ENCODE measurements around the gene NOX5. TPM values are rescaled to one million over a fixed set of nuclear protein-coding genes. Genes with fewer than 3 reads are reported as not detected.

NOX5 gene
- total and polyA plus RNA-seq, 4 donors: under 0.01 to 0.08 (median 0.01) TPM

DNA sequence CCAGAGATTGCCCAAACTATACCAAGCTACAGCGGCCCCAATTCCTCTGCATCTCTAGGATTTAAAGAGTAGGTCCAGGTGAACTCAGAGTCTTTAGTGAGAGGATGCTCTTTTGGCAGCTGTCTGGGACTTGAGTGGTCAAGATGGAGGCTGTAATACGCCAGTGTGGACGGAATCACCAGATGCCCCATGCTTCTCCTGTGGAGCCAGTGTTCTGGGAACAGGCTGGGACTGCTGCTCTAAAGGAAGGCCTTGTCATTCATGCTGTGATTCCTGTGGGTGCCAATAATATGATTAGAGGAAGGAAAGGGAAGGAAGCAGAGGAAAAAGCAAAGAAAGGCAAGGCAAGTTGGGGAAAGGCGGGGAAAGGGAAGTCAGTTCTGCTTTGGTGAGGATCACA lies 17.4 kb upstream of the NOX5 start:
- Histone ChIP-seq H3K4me1 (ENCODE audit: control insufficient read depth in 4 of 4, insufficient read depth in 4 of 4, low read length in 3 of 4) (no peaks in the 10 kb centered on the region), H3K9ac (ENCODE audit: low read depth in 1 of 2, low read length in 2 of 2) (no peak overlapping the region), H3K4me3 (ENCODE audit: low read depth in 1 of 3, low read length in 3 of 3) (no peak overlapping the region), H3K36me3 (ENCODE audit: control insufficient read depth in 4 of 4, insufficient read depth in 3 of 4, low read depth in 1 of 4, low read length in 3 of 4) (no peaks in the 10 kb centered on the region), H3K27me3 (ENCODE audit: control insufficient read depth in 4 of 4, insufficient read depth in 4 of 4, low read length in 3 of 4) (no peaks in the 10 kb centered on the region), H3K27ac (ENCODE audit: low read depth in 1 of 2, low read length in 2 of 2) (no peak overlapping the region), H3K9me3 (ENCODE audit: control insufficient read depth in 4 of 4, low read length in 3 of 4) (no peaks in the 10 kb centered on the region)
- 93% methylated on average over 4 of the region's 4 CpGs for WGBS
- no peak for DNase-seq (ENCODE audit: low spot score)
- TF ChIP-seq EGR1 (IDR thresholded peaks at IDR 0.05; ENCODE audit: low read depth in 2 of 2): no peak
- no peak for TF ChIP-seq HNF4G (IDR thresholded peaks at IDR 0.05)
- no peak for TF ChIP-seq TAF1 (conservative IDR thresholded peaks at IDR 0.05)
- TF ChIP-seq, protein P1, sequence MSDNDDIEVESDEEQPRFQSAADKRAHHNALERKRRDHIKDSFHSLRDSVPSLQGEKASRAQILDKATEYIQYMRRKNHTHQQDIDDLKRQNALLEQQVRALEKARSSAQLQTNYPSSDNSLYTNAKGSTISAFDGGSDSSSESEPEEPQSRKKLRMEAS (IDR thresholded peaks at IDR 0.05): no peak
- no peak for TF ChIP-seq FOXA1 (IDR thresholded peaks at IDR 0.05)
- no peak for TF ChIP-seq RAD21 (IDR thresholded peaks at IDR 0.05)
- TF ChIP-seq SP1 (IDR thresholded peaks at IDR 0.05): no peak
- no peak for TF ChIP-seq FOXA2 (IDR thresholded peaks at IDR 0.05)
- no peak for TF ChIP-seq JUND (IDR thresholded peaks at IDR 0.05)
- TF ChIP-seq, protein P2, sequence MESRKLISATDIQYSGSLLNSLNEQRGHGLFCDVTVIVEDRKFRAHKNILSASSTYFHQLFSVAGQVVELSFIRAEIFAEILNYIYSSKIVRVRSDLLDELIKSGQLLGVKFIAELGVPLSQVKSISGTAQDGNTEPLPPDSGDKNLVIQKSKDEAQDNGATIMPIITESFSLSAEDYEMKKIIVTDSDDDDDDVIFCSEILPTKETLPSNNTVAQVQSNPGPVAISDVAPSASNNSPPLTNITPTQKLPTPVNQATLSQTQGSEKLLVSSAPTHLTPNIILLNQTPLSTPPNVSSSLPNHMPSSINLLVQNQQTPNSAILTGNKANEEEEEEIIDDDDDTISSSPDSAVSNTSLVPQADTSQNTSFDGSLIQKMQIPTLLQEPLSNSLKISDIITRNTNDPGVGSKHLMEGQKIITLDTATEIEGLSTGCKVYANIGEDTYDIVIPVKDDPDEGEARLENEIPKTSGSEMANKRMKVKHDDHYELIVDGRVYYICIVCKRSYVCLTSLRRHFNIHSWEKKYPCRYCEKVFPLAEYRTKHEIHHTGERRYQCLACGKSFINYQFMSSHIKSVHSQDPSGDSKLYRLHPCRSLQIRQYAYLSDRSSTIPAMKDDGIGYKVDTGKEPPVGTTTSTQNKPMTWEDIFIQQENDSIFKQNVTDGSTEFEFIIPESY (IDR thresholded peaks at IDR 0.05): no peak
- no peak for TF ChIP-seq CTCF (IDR thresholded peaks at IDR 0.05; ENCODE audit: low read depth, low read length, missing input control)
- TF ChIP-seq REST (IDR thresholded peaks at IDR 0.05): no peak
- no peak for TF ChIP-seq HNF4A (conservative IDR thresholded peaks at IDR 0.05)
- TF ChIP-seq ATF3 (IDR thresholded peaks at IDR 0.05): no peak
- no peak for TF ChIP-seq YY1 (IDR thresholded peaks at IDR 0.05)
- no peak for TF ChIP-seq RXRA (IDR thresholded peaks at IDR 0.05)
- TF ChIP-seq NR2F2 (IDR thresholded peaks at IDR 0.05): no peak
- no peak for TF ChIP-seq GABPA (IDR thresholded peaks at IDR 0.05 in 1 of 2, conservative IDR thresholded peaks at IDR 0.05 in 1 of 2)

Data from liver (tissue), 9 donors.